GM19238 (cell line): ENCODE measurements around the gene JUNB.
"Not testable (repeated sequence)": the region's sequence is repeated elsewhere in the genome, so short reads cannot be mapped to it uniquely, and the experiment has no call there.

Experiments used
- DNase-seq: peaks from one replicate; pipeline ENCODE4 v3.0.0; 2011; ENCODE audit warnings: low spot score; ENCODE audit not compliant: insufficient read length

The JUNB gene

GRCh38 chr19:12804051-12804450 is 12.8 kb downstream of the JUNB start:
- no peak for DNase-seq

GRCh38 chr19:12806242-12807081 is 15.2 kb downstream of the JUNB start, which contains the start of gene RNASEH2A:
RNASEH2A (plus strand) TSS chr19:12806584; CDS start chr19:12806674, 90 bp downstream.
- DNase-seq, result peak; percentile 97

- no peak for DNase-seq
These were observed 23.8 kb downstream of the JUNB start for GRCh38 chr19:12815088-12815487.

- not testable (repeated sequence) for DNase-seq
These were observed 25.9 kb downstream of the JUNB start for GRCh38 chr19:12817188-12817587.

- DNase-seq, result not testable (repeated sequence)
These were observed 26.5 kb downstream of the JUNB start for GRCh38 chr19:12817810-12818209.

GRCh38 chr19:12821761-12822160 is 30.5 kb downstream of the JUNB start:
- DNase-seq, result no peak

GRCh38 chr19:12825254-12826131 is 34.2 kb downstream of the JUNB start:
- no peak for DNase-seq

GRCh38 chr19:12828494-12828893 is 37.2 kb downstream of the JUNB start:
- DNase-seq, result no peak

- DNase-seq, result no peak
These were observed 42.1 kb downstream of the JUNB start for GRCh38 chr19:12833418-12833737.

- DNase-seq, result no peak
These were observed 42.7 kb downstream of the JUNB start for GRCh38 chr19:12833738-12834565.

GRCh38 chr19:12834566-12834943 is 43.3 kb downstream of the JUNB start, which contains the start of gene RTBDN:
RTBDN (minus strand) TSS chr19:12834579; CDS start chr19:12829979, 4,600 bp downstream.
- DNase-seq, result no peak

GRCh38 chr19:12834976-12835757 is 43.9 kb downstream of the JUNB start:
- DNase-seq, result no peak

GRCh38 chr19:12836529-12836863 is 45.2 kb downstream of the JUNB start:
- no peak for DNase-seq

- no peak for DNase-seq
These were observed 45.9 kb downstream of the JUNB start for GRCh38 chr19:12837225-12837624.

- DNase-seq, result peak; percentile 71
These were observed 47.0 kb downstream of the JUNB start, which contains the start of gene MAST1 for GRCh38 chr19:12838182-12838885. MAST1 (plus strand) TSS chr19:12838515; CDS start chr19:12838573, 58 bp downstream.

- DNase-seq, result no peak
These were observed 47.8 kb downstream of the JUNB start for GRCh38 chr19:12838886-12839756.

- DNase-seq, result no peak
These were observed 49.1 kb downstream of the JUNB start for GRCh38 chr19:12840091-12841079.

GRCh38 chr19:12841094-12841493 is 49.8 kb downstream of the JUNB start:
- DNase-seq, result no peak
